Endothelial cell of umbilical vein (primary cell): ENCODE data around the gene KIF3B. TPM values are rescaled to one million over a fixed set of nuclear protein-coding genes. Genes with fewer than 3 reads are reported as not detected.

Experiments used
- BruUV-seq: library from RNA; stranded (reverse); fragments of 400-500 nt; replicated peaks from 2 replicates; lab custom pipeline; 2021; lab: Mats Ljungman, UMichigan
- CTCF ChIA-PET: fragments of 300-600, 350-600 bp; sonication (Branson Sonifier 250); formaldehyde crosslinking; loops from one replicate; lab custom pipeline; 2021; ENCODE audit warnings: antibody characterized with exemption, inconsistent platforms; lab: Charles Lee
- POLR2A ChIA-PET: fragments of 300-600, 350-600 bp; sonication (Branson Sonifier 250); formaldehyde crosslinking; loops from one replicate; lab custom pipeline; 2021; ENCODE audit warnings: antibody characterized with exemption, inconsistent platforms; lab: Charles Lee
- DNase-seq: peaks from one replicate; pipeline ENCODE4 v3.0.0-alpha.2; 2011; ENCODE audit warnings: low read depth, low spot score
- FAIRE-seq: peaks from 2 replicates; lab custom pipeline; 2011; peaks lifted over from hg19 to GRCh38; lab: Jason Lieb, UNC
- H2AFZ ChIP-seq: 2 replicates; pipeline ENCODE4 v1.6.0; 2012; ENCODE audit warnings: low read depth, low read length, control low read depth, inconsistent platforms
- H3K27ac ChIP-seq: 2 replicates; pipeline ENCODE4 v1.5.1; 2011; ENCODE audit warnings: low read depth, mild to moderate bottlenecking, control low read depth, low read length, moderate library complexity; ENCODE audit not compliant: insufficient read depth
- H3K27me3 ChIP-seq, 2 experiments: 2 replicates each; pipeline versions ENCODE4 v1.6.0 to v1.6.1; 2011; ENCODE audit warnings: low read length in 2 of 2, mixed read lengths in 1 of 2; ENCODE audit not compliant: control insufficient read depth in 2 of 2, insufficient read depth in 2 of 2
- H3K36me3 ChIP-seq, 2 experiments: 2 replicates in 1 of 2; 3 replicates in 1 of 2; pipeline ENCODE4 v1.5.1; 2011; ENCODE audit warnings: low read length in 2 of 2, mild to moderate bottlenecking in 1 of 2, moderate library complexity in 1 of 2; ENCODE audit not compliant: control insufficient read depth in 2 of 2, insufficient read depth in 2 of 2; ENCODE audit errors: extremely low read depth in 1 of 2
- H3K4me1 ChIP-seq: 3 replicates; pipeline ENCODE4 v1.5.1; 2011; ENCODE audit warnings: mild to moderate bottlenecking, low read length; ENCODE audit not compliant: control insufficient read depth, insufficient read depth; ENCODE audit errors: extremely low read depth
- H3K4me2 ChIP-seq: 2 replicates; pipeline ENCODE4 v1.6.1; 2011; ENCODE audit warnings: low read length, control low read depth, mixed read lengths; ENCODE audit not compliant: insufficient read depth
- H3K4me3 ChIP-seq, 3 experiments: fragments of 200-600 bp in 1 of 3; sonication (generic), shearing (Covaris generic) in 1 of 3; replicated peaks in 1 of 3; 2 replicates each; pipeline ENCODE4 v1.5.1; 2011 to 2016; ENCODE audit warnings: control low read depth in 3 of 3, low read length in 3 of 3, mild to moderate bottlenecking in 2 of 3, inconsistent platforms in 1 of 3, low read depth in 1 of 3, moderate library complexity in 1 of 3; ENCODE audit not compliant: insufficient read depth in 1 of 3
- H3K79me2 ChIP-seq: 2 replicates; pipeline ENCODE4 v1.6.0; 2012; ENCODE audit warnings: low read length, inconsistent platforms; ENCODE audit not compliant: control insufficient read depth, insufficient read depth
- H3K9ac ChIP-seq: replicated peaks from 2 replicates; pipeline ENCODE3; 2011; ENCODE audit warnings: low read length, control low read depth; ENCODE audit not compliant: insufficient read depth; ENCODE audit errors: extremely low read depth
- H3K9me1 ChIP-seq: replicated peaks from 3 replicates; pipeline ENCODE4 v1.6.0; 2011; ENCODE audit warnings: mild to moderate bottlenecking, low read length; ENCODE audit not compliant: control insufficient read depth, insufficient read depth; ENCODE audit errors: extremely low read depth
- H3K9me3 ChIP-seq: replicated peaks from 2 replicates; pipeline ENCODE4 v1.5.1; 2012; ENCODE audit warnings: low read length, inconsistent platforms; ENCODE audit not compliant: control insufficient read depth, insufficient read depth
- H4K20me1 ChIP-seq: replicated peaks from 2 replicates; pipeline ENCODE3; 2011; ENCODE audit warnings: mild to moderate bottlenecking, low read length; ENCODE audit not compliant: control insufficient read depth, insufficient read depth; ENCODE audit errors: extremely low read depth
- EZH2 ChIP-seq: IDR thresholded peaks from 2 replicates; pipeline ENCODE4 v1.6.1; 2012; ENCODE audit warnings: borderline replicate concordance, low read depth, mild to moderate bottlenecking, moderate library complexity, low read length, inconsistent platforms; ENCODE audit not compliant: severe bottlenecking
- FOS ChIP-seq: IDR thresholded peaks from 2 replicates; pipeline ENCODE4 v1.6.1; 2011; ENCODE audit warnings: mild to moderate bottlenecking, low read length, moderate library complexity, borderline replicate concordance; ENCODE audit not compliant: insufficient read depth
- GATA2 ChIP-seq: IDR thresholded peaks from 2 replicates; pipeline ENCODE4 v1.7.0; 2011; ENCODE audit warnings: low read depth, mild to moderate bottlenecking, moderate library complexity, mixed read lengths, low read length; ENCODE audit not compliant: insufficient read length, insufficient read depth
- JUN ChIP-seq: IDR thresholded peaks from 2 replicates; pipeline ENCODE4 v1.6.1; 2011; ENCODE audit warnings: borderline replicate concordance, low read depth; ENCODE audit not compliant: insufficient read length, insufficient read depth
- MYC ChIP-seq: IDR thresholded peaks from one replicate; pipeline ENCODE4 v1.6.1; 2011; ENCODE audit warnings: mild to moderate bottlenecking, low read depth, low read length
- POLR2A ChIP-seq: IDR thresholded peaks from 2 replicates; pipeline ENCODE4 v1.6.1; 2012; ENCODE audit warnings: low read depth, mild to moderate bottlenecking, control low read depth, low read length
- POLR2AphosphoS5 ChIP-seq: IDR thresholded peaks from 2 replicates; pipeline ENCODE4 v1.6.1; 2012; ENCODE audit warnings: low read depth, mild to moderate bottlenecking, control low read depth, low read length, moderate library complexity; ENCODE audit not compliant: insufficient read depth
- dilution Hi-C: fragments of 300-500 bp; cut with MboI; formaldehyde crosslinking; loops from one replicate; pipeline ENCODE4 v1.15.0; 2019; ENCODE audit warnings: low sequenced_read_pairs; ENCODE audit not compliant: extremely low pct_ligation_motif_present
- intact Hi-C: fragments of 100-400 bp; cut with micrococcal nuclease; formaldehyde crosslinking; loops from one replicate; pipeline ENCODE4 v1.10.0; 2022
- polyA plus RNA-seq, 4 experiments: library from polyadenylated mRNA; depleted of rRNA in 3 of 4; stranded (reverse) in 3 of 4; unstranded in 1 of 4; fragments of >200 nt; gene quantifications; 2 replicates each; pipeline versions ENCODE4 v1.2.1 to v1.2.3, GENCODE V29; 2011 to 2012; ENCODE audit warnings: missing spikeins in 1 of 4
- total RNA-seq: library from RNA; stranded (reverse); gene quantifications from 2 replicates; pipeline ENCODE4 v1.2.3, GENCODE V29; 2021
- TF ChIP-seq, protein P1 (sequence below), 2 donors: IDR thresholded peaks; 1 replicate in 1 of 2; 2 replicates in 1 of 2; pipeline ENCODE4 v1.5.1; 2011; ENCODE audit warnings: low read length in 2 of 2, mild to moderate bottlenecking in 2 of 2, moderate library complexity in 2 of 2, control low read depth in 1 of 2, inconsistent platforms in 1 of 2, low read depth in 1 of 2; ENCODE audit not compliant: insufficient read depth in 1 of 2; ENCODE audit errors: extremely low read depth in 1 of 2
- TF ChIP-seq, protein P2 (sequence below): IDR thresholded peaks from 2 replicates; pipeline ENCODE4 v1.6.1; 2011; ENCODE audit not compliant: insufficient read depth, insufficient read length

Gene KIF3B
- total and polyA plus RNA-seq, 2 donors (not counting 3 experiments of a cell fraction or from before 2014, with no cell fraction given), result 14.5 to 25.1 TPM

DNA sequence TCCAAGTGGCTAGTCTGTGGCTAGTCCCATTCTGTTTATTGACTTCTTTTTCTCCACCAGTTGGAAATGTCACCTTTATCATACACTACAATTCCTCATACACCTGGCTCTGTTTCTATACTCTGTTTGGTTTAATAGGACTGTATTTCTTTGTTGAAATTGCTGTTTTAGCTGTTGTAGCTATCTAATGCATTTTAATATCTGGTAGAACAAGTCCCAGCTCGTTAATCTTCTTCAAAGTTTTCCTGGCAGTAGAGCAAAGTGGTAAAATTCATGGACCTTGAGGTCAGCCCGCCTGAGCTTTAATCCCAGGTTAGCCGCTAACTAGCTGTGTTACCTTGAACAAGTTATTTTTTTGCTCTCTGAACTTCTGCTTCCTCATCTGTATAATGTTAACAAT lies 70.8 kb downstream of the KIF3B start:
- no peak for FAIRE-seq
- intact Hi-C loops, result no loop called here
- POLR2A ChIA-PET, result no interaction called here

More for the DNA sequence above, 70.8 kb downstream of the KIF3B start:
- no peaks in the 10 kb centered on the region for H4K20me1 ChIP-seq
- H2AFZ ChIP-seq, result no peak overlapping the region
- BruUV-seq, result no TSS peak
- DNase-seq, result no peak
- no peak overlapping the region for H3K4me2 ChIP-seq
- H3K9ac ChIP-seq, result no peak overlapping the region
- no peaks in the 10 kb centered on the region for H3K4me1 ChIP-seq
- CTCF ChIA-PET, result interaction anchor here (0.8 to 1.1 kb wide), 2 partner anchors 10 to 39 kb away, joined by 3 read pairs; no protein-coding TSS in a partner anchor
- no peaks in the 10 kb centered on the region for H3K9me1 ChIP-seq
- no peak overlapping the region for H3K4me3 ChIP-seq
- TF ChIP-seq MYC, result no peak
- TF ChIP-seq POLR2A, result no peak
- no peak for TF ChIP-seq EZH2
- TF ChIP-seq, protein P1, sequence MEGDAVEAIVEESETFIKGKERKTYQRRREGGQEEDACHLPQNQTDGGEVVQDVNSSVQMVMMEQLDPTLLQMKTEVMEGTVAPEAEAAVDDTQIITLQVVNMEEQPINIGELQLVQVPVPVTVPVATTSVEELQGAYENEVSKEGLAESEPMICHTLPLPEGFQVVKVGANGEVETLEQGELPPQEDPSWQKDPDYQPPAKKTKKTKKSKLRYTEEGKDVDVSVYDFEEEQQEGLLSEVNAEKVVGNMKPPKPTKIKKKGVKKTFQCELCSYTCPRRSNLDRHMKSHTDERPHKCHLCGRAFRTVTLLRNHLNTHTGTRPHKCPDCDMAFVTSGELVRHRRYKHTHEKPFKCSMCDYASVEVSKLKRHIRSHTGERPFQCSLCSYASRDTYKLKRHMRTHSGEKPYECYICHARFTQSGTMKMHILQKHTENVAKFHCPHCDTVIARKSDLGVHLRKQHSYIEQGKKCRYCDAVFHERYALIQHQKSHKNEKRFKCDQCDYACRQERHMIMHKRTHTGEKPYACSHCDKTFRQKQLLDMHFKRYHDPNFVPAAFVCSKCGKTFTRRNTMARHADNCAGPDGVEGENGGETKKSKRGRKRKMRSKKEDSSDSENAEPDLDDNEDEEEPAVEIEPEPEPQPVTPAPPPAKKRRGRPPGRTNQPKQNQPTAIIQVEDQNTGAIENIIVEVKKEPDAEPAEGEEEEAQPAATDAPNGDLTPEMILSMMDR (IDR thresholded peaks at IDR 0.05; ENCODE audit: extremely low read depth in 1 of 2, insufficient read depth in 1 of 2, low read depth in 1 of 2, low read length in 2 of 2), result no peak
- TF ChIP-seq GATA2, result no peak
- no peak for TF ChIP-seq JUN
- no peak for TF ChIP-seq POLR2AphosphoS5
- TF ChIP-seq, protein P2, sequence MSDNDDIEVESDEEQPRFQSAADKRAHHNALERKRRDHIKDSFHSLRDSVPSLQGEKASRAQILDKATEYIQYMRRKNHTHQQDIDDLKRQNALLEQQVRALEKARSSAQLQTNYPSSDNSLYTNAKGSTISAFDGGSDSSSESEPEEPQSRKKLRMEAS, result no peak
- TF ChIP-seq FOS, result no peak
- no peaks in the 10 kb centered on the region for H3K27me3 ChIP-seq
- dilution Hi-C loops, result no loop called here
- no peaks in the 10 kb centered on the region for H3K9me3 ChIP-seq
- no peaks in the 10 kb centered on the region for H3K79me2 ChIP-seq
- H3K27ac ChIP-seq, result no peak overlapping the region
- H3K36me3 ChIP-seq, result no peaks in the 10 kb centered on the region
